HG02642 (cell line): ENCODE measurements around the gene COPE.
"Not testable (repeated sequence)": the region's sequence is repeated elsewhere in the genome, so short reads cannot be mapped to it uniquely, and the experiment has no call there.

ENCODE experiments used
- ATAC-seq: cut with Tn5 transposase; IDR thresholded peaks from one replicate; pipeline ENCODE4 v1.9.1; 2021; ENCODE audit warnings: mild to moderate bottlenecking; ENCODE audit not compliant: unreplicated experiment, poor library complexity

The COPE gene

GRCh38 chr19:18910801-18911436 is 8.3 kb downstream of the COPE start:
- no peak for ATAC-seq

DNA sequence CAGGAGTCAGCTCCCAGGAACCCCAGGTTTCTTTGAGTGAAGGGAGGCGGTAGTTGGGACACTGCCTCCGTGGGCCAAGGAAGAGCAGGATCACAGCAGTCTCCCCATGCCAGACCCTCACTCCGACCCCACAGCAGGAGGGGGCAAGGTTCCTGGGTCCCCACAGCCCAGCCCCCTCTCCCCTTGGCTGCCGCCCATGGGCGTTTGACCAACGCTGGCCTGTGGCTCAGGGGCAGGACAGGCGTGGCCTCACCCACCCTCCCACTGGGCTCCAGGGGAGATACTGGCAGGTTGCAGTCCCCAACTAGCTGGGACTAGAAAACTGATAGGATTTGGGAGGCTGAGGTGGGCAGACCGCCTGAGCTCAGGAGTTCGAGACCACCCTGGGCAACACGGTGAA is 9.2 kb downstream of the COPE start:
- ATAC-seq, result no peak

- ATAC-seq, result no peak
These were observed 10.1 kb downstream of the COPE start for GRCh38 chr19:18908917-18909619.

- no peak for ATAC-seq
These were observed 12.3 kb downstream of the COPE start for GRCh38 chr19:18906605-18907519.

DNA sequence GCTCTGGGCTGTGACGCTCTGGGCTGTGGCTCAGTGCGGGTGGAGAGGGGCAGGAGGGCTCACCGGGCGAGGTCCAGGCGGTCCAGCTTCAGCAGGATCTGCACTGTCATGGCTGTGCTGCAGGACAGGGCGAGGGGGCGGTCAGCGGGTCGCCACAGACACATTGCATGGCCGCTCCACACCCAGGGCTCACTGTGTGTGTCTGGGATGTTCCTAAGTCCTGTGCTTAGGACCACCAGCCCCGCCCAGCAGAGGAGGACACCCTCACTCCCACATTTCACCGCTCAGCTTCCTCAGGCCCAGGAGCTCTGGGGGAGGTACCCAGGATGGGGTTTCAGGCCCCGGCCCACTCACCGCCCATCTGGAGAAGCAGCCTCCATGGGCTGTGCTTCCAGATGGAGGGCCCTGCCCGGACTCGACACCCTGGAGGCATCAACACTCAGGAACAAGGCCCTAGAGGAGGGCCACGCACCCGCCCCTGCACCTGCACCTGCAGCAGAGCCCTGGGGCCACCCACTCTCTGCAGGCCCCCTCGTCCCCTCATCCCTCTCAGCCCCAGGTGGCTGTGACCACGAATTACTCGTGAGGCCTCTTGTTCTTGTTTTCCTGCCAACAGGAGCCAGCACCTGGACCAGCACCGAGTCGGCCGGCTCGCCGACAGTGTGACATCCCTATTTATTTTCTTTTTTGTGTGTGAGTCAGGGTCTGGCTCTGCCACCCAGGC is 13.5 kb downstream of the COPE start:
- ATAC-seq, result no peak

- no peak for ATAC-seq
These were observed 14.1 kb downstream of the COPE start for GRCh38 chr19:18905058-18905456.

- ATAC-seq, result no peak
These were observed 14.7 kb downstream of the COPE start for GRCh38 chr19:18904334-18905057.

DNA sequence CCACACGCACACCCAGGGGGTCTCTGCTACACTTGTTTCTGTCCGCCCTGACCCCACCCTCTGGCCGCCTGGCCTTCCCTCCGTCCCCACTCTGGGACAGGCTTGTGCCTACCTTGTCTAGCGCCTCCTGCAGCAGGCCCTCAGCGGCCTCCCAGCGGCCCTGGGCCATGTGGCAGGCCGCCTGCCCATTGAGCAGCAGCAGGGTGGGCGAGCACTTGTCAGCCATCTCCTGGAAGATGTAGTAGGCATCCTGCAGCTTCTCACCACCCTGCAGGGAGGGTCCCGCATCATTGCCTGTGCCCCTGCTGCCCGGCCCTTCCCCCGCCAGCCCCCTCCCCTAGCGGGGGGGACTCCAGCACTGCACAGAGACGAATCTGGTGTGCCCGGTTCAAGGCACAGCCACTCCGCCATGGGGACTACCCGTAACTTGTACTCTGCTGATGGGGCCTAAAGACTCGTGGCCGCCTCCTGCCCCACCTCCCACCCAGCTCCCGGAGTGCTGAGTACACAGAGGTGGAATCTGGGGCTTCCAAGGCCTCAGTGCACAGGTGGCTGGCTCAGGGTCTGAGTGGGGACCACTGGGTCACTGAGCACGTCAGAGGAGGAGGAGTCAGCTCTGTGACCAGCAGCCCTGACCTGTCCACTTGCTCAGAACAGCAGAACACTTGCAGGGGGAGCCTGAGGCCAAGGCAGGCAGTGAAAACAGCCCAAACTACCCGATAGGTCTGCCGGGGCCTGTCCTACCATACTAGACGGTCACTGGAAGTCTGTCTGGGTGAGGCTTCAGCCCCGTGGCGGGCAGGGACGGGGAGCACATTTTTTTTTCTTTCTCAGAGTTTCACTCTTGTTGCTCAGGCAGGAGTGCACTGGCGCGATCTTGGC is 15.8 kb downstream of the COPE start:
- ATAC-seq, result no peak

DNA sequence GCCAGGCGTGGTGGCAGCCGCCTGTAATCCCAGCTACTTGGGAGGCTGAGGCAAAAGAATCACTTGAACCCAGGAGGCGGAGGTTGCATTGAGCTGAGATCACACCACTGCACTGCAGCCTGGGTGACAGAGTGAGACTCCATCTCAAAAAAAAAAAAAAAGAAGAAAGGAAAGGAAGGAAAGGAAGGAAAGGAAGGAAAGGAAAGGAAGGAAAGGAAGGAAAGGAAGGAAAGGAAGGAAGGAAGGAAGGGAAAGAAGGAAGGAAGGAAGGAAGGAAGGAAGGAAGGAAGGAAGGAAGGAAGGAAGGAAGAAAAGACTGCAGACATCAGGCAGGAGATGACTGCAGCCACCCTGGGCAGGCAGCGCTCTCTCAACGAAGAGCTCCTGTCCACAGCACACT is 16.7 kb downstream of the COPE start:
- ATAC-seq, result not testable (repeated sequence)

DNA sequence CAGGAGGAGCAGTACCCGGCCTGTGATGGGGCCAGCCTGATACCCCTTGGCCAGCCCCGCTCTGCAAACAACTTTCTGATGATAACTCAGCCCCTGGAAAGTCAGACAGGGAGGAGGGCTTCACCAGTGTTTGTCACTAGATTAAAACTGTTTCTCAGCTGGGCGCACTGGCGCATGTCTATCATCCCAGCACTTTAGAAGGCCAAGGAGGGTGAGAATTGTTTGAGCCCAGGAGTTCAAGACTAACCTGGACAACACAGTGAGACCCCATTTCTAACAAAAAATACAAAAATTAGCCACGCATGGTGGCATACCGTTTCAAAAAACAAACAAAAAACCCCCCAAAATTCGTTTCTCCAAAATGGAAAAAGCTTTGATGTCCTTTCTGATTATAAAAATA is 17.7 kb downstream of the COPE start:
- no peak for ATAC-seq

- no peak for ATAC-seq
These were observed 18.3 kb downstream of the COPE start for GRCh38 chr19:18900700-18901481.

DNA sequence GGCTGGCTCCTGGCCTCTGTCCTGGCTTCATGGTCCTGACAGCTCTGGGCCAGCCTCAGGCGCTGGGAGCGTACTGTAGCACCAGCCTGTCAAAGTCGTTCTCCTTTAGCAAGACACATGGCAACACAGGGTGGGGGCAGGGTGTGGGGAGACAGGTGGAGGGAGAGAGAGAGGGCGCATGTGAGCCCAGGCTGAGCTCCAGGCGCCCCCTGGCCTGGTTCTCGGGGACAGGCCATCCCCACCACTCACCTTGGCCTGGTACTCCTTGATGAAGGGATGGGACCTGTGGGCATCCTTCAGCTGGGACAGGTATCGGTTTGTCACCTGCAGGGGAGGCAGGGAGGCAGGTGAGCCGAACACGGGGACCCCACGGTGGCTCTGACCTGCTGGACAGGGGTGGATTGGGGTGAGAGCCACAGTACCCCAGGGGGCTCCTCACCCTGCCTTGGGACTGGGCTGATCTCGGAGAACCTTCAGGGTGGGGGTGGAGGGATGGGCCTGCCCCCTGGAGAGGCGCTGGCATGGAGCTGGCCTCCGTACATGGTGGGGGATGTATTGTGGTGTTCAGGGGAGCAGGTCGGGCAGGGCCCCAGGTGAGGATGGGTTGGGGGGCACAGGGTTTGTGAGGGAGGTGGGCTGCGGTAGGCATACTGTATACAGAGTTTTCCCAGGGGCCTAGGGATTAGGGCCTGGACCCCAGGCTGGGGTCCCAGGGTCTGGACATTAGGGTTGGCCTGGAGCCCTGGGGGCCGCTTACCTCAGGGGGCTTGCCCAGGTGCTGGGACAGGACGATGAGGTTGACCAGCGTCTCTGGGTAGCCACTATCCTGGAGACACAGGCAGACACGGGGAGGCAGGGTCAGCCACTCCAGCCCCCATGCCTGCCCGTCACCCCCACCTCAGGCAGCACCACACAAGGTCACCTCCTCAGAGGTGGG is 19.3 kb downstream of the COPE start:
- ATAC-seq, result no peak

GRCh38 chr19:18898607-18899408 is 20.4 kb downstream of the COPE start:
- ATAC-seq, result no peak

DNA sequence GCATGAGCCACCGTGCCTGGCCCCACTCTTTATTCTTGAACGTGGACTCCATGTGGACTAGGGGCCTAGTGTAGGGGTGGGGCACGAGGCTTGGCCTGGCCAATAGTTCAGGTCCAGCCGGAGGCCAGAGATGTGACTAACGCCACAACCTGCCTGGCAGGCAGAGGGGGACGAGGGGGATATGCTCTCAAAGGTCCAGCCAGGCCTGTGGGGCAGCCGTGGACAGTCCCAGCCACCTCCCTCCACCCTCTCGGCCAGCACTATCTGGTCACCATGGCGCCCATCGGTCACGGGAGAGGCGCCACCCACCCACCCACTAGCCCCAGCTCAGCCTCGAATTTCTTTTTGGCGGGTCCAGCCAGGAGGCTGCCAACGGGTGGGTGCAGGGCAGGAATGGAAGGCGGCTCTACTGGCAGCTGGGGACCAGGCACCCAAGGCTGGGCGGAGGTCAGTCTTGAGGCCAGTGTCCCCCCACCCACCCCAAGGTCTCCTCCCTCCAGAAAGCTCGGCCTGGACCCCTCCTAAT is 21.0 kb downstream of the COPE start:
- ATAC-seq, result no peak

- no peak for ATAC-seq
These were observed 21.8 kb downstream of the COPE start for GRCh38 chr19:18897094-18898029.
